HepG2 (cell line): ENCODE measurements around the gene SMLR1. TPM values are rescaled to one million over a fixed set of nuclear protein-coding genes. Genes with fewer than 3 reads are reported as not detected.
A peak's percentile ranks its signal among the peaks of the same experiment; 100 is the strongest.

Experiments used
- ARNT ChIP-seq: fragments of 450-650 bp; IDR thresholded peaks from 2 replicates; pipeline ENCODE4 v1.6.1; 2017
- BORCS8-MEF2B ChIP-seq: sonication (generic); formaldehyde crosslinking; IDR thresholded peaks from 2 replicates; pipeline ENCODE4 v1.8.0; 2022; ENCODE audit warnings: mild to moderate bottlenecking, missing genetic modification reagents
- FLYWCH1 ChIP-seq: sonication (generic); formaldehyde crosslinking; IDR thresholded peaks from 2 replicates; pipeline ENCODE4 v1.8.1; 2023; ENCODE audit warnings: mild to moderate bottlenecking, missing genetic modification reagents
- MYPOP ChIP-seq: sonication (generic); formaldehyde crosslinking; IDR thresholded peaks from 2 replicates; pipeline ENCODE4 v1.8.1; 2023; ENCODE audit warnings: mild to moderate bottlenecking, moderate library complexity, missing genetic modification reagents
- RBFOX2 ChIP-seq: fragments of 200-400 bp; formaldehyde crosslinking; IDR thresholded peaks from 2 replicates; pipeline ENCODE4 v1.6.1; 2017; ENCODE audit warnings: low read depth, mild to moderate bottlenecking, low read length
- RBM22 ChIP-seq: fragments of 200-400 bp; formaldehyde crosslinking; optimal IDR thresholded peaks from 2 replicates; pipeline ENCODE3; 2017; ENCODE audit warnings: mild to moderate bottlenecking, low read length, moderate library complexity
- SMAD3 ChIP-seq: sonication (generic); formaldehyde crosslinking; IDR thresholded peaks from 2 replicates; pipeline ENCODE4 v1.4.0; 2020; ENCODE audit warnings: missing genetic modification reagents
- TAF1 ChIP-seq: sonication (generic); formaldehyde crosslinking; IDR thresholded peaks from 2 replicates; pipeline ENCODE4 v1.4.0; 2020; ENCODE audit warnings: missing genetic modification reagents
- WIZ ChIP-seq: sonication (generic); formaldehyde crosslinking; IDR thresholded peaks from 2 replicates; pipeline ENCODE4 v1.5.1; 2020; ENCODE audit warnings: mild to moderate bottlenecking, missing genetic modification reagents
- ZBTB43 ChIP-seq: sonication (generic); formaldehyde crosslinking; conservative IDR thresholded peaks from 2 replicates; pipeline ENCODE4 v1.4.0; 2020; ENCODE audit warnings: missing genetic modification reagents
- ZMAT5 ChIP-seq: sonication (generic); formaldehyde crosslinking; IDR thresholded peaks from 2 replicates; pipeline ENCODE4 v1.5.0; 2020; ENCODE audit warnings: mild to moderate bottlenecking, low read depth, missing genetic modification reagents, borderline replicate concordance
- ZNF329 ChIP-seq: sonication (generic); formaldehyde crosslinking; IDR thresholded peaks from 2 replicates; pipeline ENCODE4 v1.9.0; 2021; ENCODE audit warnings: low read depth, mild to moderate bottlenecking, missing genetic modification reagents
- ZNF574 ChIP-seq: sonication (generic); formaldehyde crosslinking; IDR thresholded peaks from 2 replicates; pipeline ENCODE4 v1.4.0; 2020; ENCODE audit warnings: missing genetic modification reagents
- ZNF775 ChIP-seq: sonication (generic); formaldehyde crosslinking; IDR thresholded peaks from 2 replicates; pipeline ENCODE4 v1.4.0; 2020; ENCODE audit warnings: missing genetic modification reagents, mild to moderate bottlenecking, moderate library complexity, borderline replicate concordance
- polyA plus RNA-seq, 8 experiments: library from polyadenylated mRNA; depleted of rRNA in 3 of 8; stranded (reverse) in 7 of 8; unstranded in 1 of 8; fragments of >200 nt; fragmentation: Illumina TruSeq in 4 of 8; extraction: Trizol in 4 of 8; gene quantifications; 2 replicates each; pipeline versions ENCODE4 v1.2.1 to v1.2.3, GENCODE V29; 2011 to 2016; ENCODE audit warnings: low read depth in 4 of 8, missing spikeins in 1 of 8, mixed read lengths in 1 of 8; ENCODE audit not compliant: insufficient read depth in 1 of 8
- total RNA-seq, 5 experiments: library from RNA; depleted of rRNA; stranded (reverse); fragments of >200 nt; fragmentation: Illumina TruSeq; extraction: Trizol; gene quantifications; 2 replicates each; pipeline ENCODE4 v1.2.3, GENCODE V29; 2016; ENCODE audit warnings: low read depth in 1 of 5
- TF ChIP-seq, protein P1 (sequence below): sonication (generic); formaldehyde crosslinking; IDR thresholded peaks from 2 replicates; pipeline ENCODE4 v1.4.0; 2020; ENCODE audit warnings: missing genetic modification reagents, borderline replicate concordance
- TF ChIP-seq, protein P2 (sequence below): sonication (generic); formaldehyde crosslinking; IDR thresholded peaks from 2 replicates; pipeline ENCODE4 v1.5.1; 2020; ENCODE audit warnings: mild to moderate bottlenecking, moderate library complexity, missing genetic modification reagents
- TF ChIP-seq, protein P3 (sequence below): sonication (generic); formaldehyde crosslinking; conservative IDR thresholded peaks from 2 replicates; pipeline ENCODE4 v1.4.0; 2020; ENCODE audit warnings: missing genetic modification reagents

The SMLR1 gene
- total and polyA plus RNA-seq, 2 of the 13 experiments (the other 11 are each of a cell fraction or from before 2014, with no cell fraction given) = 41.8 to 104 TPM

DNA sequence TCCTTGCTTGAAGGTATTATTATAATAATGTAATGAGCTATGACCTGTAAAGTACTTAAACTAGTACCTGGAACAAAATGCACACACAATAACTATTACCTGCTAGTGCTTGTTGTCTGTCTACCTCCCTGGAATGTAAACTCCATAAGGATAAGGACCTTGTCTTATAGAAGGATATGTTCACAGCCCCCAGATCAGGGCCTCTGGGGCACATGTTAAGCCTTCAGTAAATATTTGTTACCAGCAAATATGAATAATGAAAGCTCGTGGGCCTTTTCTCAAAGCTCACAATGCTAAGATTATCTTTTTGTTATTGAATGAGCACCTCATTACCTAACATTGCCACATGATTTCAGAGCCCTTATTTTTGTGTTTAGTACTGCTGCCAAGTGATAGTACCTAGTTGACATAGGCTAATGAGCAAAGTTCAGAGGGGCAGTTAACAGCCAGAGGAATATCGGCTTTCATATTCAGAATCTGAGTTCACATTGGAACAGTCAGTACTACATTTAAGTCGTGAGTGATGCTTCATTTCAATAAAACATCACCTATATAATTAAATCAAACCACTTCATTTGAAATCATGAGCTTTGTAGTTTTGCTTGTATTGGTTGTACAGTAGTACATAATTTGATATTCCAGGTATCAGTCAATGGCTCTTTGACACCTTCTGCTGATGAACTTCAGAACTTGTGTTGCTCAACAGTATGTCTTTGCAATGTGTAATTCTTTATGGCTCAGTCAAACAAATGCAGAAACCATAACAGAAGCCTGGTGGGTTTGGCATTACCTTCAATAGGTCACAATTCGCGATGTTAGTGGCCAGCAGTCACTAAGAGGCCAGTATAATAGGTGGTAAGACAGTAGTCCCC lies 11.8 kb upstream of the SMLR1 start (continued):
- TF ChIP-seq MYPOP (peak; percentile 72; the same call in 1 of the 2 replicates), WIZ (CRISPR knock-in tag) (no peak), RBFOX2 (no peak), SMAD3 (CRISPR knock-in tag) (peak; percentile 64; the same call in 1 of the 2 replicates), ZNF775 (peak; percentile 81; the same call in 1 of the 2 replicates), RBM22 (no peak), ZNF574 (CRISPR knock-in tag) (0 out of 2 replicates have a peak, but pooled peaks have one; percentile 21), TAF1 (CRISPR knock-in tag) (no peak), BORCS8-MEF2B (CRISPR knock-in tag) (no peak), ZBTB43 (CRISPR knock-in tag) (peak; percentile 62), ZNF329 (CRISPR knock-in tag) (no peak), ZMAT5 (CRISPR knock-in tag) (no peak), ARNT (no peak), FLYWCH1 (no peak)
- TF ChIP-seq, protein P1, sequence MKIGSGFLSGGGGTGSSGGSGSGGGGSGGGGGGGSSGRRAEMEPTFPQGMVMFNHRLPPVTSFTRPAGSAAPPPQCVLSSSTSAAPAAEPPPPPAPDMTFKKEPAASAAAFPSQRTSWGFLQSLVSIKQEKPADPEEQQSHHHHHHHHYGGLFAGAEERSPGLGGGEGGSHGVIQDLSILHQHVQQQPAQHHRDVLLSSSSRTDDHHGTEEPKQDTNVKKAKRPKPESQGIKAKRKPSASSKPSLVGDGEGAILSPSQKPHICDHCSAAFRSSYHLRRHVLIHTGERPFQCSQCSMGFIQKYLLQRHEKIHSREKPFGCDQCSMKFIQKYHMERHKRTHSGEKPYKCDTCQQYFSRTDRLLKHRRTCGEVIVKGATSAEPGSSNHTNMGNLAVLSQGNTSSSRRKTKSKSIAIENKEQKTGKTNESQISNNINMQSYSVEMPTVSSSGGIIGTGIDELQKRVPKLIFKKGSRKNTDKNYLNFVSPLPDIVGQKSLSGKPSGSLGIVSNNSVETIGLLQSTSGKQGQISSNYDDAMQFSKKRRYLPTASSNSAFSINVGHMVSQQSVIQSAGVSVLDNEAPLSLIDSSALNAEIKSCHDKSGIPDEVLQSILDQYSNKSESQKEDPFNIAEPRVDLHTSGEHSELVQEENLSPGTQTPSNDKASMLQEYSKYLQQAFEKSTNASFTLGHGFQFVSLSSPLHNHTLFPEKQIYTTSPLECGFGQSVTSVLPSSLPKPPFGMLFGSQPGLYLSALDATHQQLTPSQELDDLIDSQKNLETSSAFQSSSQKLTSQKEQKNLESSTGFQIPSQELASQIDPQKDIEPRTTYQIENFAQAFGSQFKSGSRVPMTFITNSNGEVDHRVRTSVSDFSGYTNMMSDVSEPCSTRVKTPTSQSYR (CRISPR knock-in tag) = peak; percentile 75
- TF ChIP-seq, protein P2, sequence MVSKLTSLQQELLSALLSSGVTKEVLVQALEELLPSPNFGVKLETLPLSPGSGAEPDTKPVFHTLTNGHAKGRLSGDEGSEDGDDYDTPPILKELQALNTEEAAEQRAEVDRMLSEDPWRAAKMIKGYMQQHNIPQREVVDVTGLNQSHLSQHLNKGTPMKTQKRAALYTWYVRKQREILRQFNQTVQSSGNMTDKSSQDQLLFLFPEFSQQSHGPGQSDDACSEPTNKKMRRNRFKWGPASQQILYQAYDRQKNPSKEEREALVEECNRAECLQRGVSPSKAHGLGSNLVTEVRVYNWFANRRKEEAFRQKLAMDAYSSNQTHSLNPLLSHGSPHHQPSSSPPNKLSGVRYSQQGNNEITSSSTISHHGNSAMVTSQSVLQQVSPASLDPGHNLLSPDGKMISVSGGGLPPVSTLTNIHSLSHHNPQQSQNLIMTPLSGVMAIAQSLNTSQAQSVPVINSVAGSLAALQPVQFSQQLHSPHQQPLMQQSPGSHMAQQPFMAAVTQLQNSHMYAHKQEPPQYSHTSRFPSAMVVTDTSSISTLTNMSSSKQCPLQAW (CRISPR knock-in tag) = no peak
- TF ChIP-seq, protein P3, sequence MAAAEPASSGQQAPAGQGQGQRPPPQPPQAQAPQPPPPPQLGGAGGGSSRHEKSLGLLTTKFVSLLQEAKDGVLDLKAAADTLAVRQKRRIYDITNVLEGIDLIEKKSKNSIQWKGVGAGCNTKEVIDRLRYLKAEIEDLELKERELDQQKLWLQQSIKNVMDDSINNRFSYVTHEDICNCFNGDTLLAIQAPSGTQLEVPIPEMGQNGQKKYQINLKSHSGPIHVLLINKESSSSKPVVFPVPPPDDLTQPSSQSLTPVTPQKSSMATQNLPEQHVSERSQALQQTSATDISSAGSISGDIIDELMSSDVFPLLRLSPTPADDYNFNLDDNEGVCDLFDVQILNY (CRISPR knock-in tag) = no peak
